Gastrocnemius medialis (tissue), 4 donors: ENCODE results near the gene HADH.

Experiments used
- POLR2A ChIP-seq, 2 donors: fragments of 450-650 bp; IDR thresholded peaks; one replicate each; pipeline ENCODE4 v1.6.1; 2017; ENCODE audit warnings: antibody characterized with exemption in 2 of 2, mild to moderate bottlenecking in 2 of 2, moderate library complexity in 2 of 2
- TF ChIP-seq, protein P1 (sequence below), 5 experiments: fragments of 450-650 bp in 3 of 5; fragments of 200-600 bp in 2 of 5; sonication (generic) in 2 of 5; IDR thresholded peaks in 4 of 5; conservative IDR thresholded peaks in 1 of 5; 1 replicate in 4 of 5; 2 replicates in 1 of 5; pipeline ENCODE4 v1.5.1; 2016 to 2019; ENCODE audit warnings: antibody characterized with exemption in 5 of 5, mild to moderate bottlenecking in 3 of 5, moderate library complexity in 3 of 5

DNA sequence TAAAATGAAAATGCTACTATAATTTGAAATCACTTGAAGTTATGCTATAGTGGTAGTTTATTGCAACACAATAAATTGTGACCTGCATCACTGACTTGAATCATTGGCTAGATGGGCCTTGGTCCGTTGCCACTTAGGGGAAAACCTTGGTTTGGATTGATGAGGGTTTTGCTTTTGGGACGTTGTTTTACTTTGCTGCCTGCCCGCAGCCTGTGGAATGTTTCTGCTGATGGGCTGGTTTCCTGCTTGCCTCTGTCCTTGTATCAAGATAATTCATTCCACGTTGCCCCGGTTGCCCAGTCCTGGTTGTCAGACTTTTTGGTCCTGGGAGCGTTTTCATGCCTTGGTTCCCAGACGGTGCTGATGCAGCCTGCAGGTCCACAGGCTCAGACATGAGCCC lies 18.3 kb downstream of the HADH start:
- TF ChIP-seq, protein P1, sequence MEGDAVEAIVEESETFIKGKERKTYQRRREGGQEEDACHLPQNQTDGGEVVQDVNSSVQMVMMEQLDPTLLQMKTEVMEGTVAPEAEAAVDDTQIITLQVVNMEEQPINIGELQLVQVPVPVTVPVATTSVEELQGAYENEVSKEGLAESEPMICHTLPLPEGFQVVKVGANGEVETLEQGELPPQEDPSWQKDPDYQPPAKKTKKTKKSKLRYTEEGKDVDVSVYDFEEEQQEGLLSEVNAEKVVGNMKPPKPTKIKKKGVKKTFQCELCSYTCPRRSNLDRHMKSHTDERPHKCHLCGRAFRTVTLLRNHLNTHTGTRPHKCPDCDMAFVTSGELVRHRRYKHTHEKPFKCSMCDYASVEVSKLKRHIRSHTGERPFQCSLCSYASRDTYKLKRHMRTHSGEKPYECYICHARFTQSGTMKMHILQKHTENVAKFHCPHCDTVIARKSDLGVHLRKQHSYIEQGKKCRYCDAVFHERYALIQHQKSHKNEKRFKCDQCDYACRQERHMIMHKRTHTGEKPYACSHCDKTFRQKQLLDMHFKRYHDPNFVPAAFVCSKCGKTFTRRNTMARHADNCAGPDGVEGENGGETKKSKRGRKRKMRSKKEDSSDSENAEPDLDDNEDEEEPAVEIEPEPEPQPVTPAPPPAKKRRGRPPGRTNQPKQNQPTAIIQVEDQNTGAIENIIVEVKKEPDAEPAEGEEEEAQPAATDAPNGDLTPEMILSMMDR (IDR thresholded peaks at IDR 0.05 in 4 of 5, conservative IDR thresholded peaks at IDR 0.05 in 1 of 5) = no peak
- no peak for TF ChIP-seq POLR2A (IDR thresholded peaks at IDR 0.05)
